Ovary (tissue), 9 donors: ENCODE data around the gene USP46. TPM values are rescaled to one million over a fixed set of nuclear protein-coding genes. Genes with fewer than 3 reads are reported as not detected.

Source experiments
- DNase-seq, 5 donors: peaks; one replicate each; pipeline ENCODE4 v3.0.0-alpha.2; 2019 to 2020
- H3K27ac ChIP-seq, 2 donors: fragments of 200-600 bp; one replicate each; pipeline versions ENCODE4 v1.5.1 to v1.8.0; 2019 to 2022
- H3K27me3 ChIP-seq: fragments of 200-600 bp; one replicate; pipeline ENCODE4 v1.8.0; 2022
- H3K36me3 ChIP-seq: fragments of 200-600 bp; sonication (generic); one replicate; pipeline ENCODE4 v1.5.1; 2019
- H3K4me1 ChIP-seq: one replicate; pipeline ENCODE4 v1.8.1; 2013; ENCODE audit warnings: mild to moderate bottlenecking, moderate library complexity; ENCODE audit not compliant: insufficient read depth
- H3K4me3 ChIP-seq: fragments of 200-600 bp; sonication (generic); one replicate; pipeline ENCODE4 v1.5.1; 2017
- H3K9me3 ChIP-seq, 2 donors: fragments of 200-600 bp in 1 of 2; sonication (generic) in 1 of 2; one replicate each; pipeline versions ENCODE4 v1.5.1 to v1.8.1; 2013 to 2019; ENCODE audit warnings: mild to moderate bottlenecking in 1 of 2, moderate library complexity in 1 of 2
- EP300 ChIP-seq: sonication (generic); formaldehyde crosslinking; IDR thresholded peaks from one replicate; pipeline ENCODE4 v1.6.1; 2017; ENCODE audit warnings: antibody characterized with exemption
- POLR2A ChIP-seq: fragments of 450-650 bp; IDR thresholded peaks from one replicate; pipeline ENCODE4 v1.6.1; 2017; ENCODE audit warnings: antibody characterized with exemption, mild to moderate bottlenecking, moderate library complexity
- WGBS, 3 donors: extraction: QIAGEN DNeasy Blood & Tissue Kit in 1 of 3; methylation state at CpG; one replicate each; pipeline versions ENCODE4 v1.1.5 to v1.1.7; 2013 to 2017; 5-methylcytosine and 5-hydroxymethylcytosine counted together
- intact Hi-C, 4 donors: fragments of 100-400 bp; cut with DNase I; formaldehyde crosslinking; loops; one replicate each; pipeline versions ENCODE4 v1.11.0 to v1.15.1; 2022 to 2023
- polyA plus RNA-seq, 2 donors: library from polyadenylated mRNA; stranded (reverse); fragments of 200-250 nt in 1 of 2; fragments of 350-450 nt in 1 of 2; fragmentation: Illumina TruSeq in 1 of 2; extraction: RNeasy Lipid Tissue Mini Kit (QIAGEN cat#74804) in 1 of 2; gene quantifications; one replicate each; pipeline ENCODE4 v1.2.3, GENCODE V29; 2013 to 2014
- total RNA-seq, 7 donors: library from RNA; depleted of rRNA in 2 of 7; stranded (reverse); fragments of >200 nt in 2 of 7; fragmentation: NEBNext Ultra II Directional in 3 of 7; extraction: Animal tissue kit (Norgen Biotek cat#: 25700) in 3 of 7; gene quantifications; one replicate each; pipeline versions ENCODE4 v1.1.0 to v1.2.4, GENCODE V29; 2016 to 2023
- TF ChIP-seq, protein P1 (sequence below), 3 donors: fragments of 450-650 bp in 2 of 3; fragments of 200-600 bp in 1 of 3; IDR thresholded peaks; one replicate each; pipeline versions ENCODE4 v1.5.1 to v1.8.0; 2016 to 2022; ENCODE audit warnings: antibody characterized with exemption in 3 of 3, mild to moderate bottlenecking in 1 of 3
- donor health status: DM: no; HTN: no; CAD: no; lungs with moderate emphysema.
- donor health status: DM: no; HTN: no; CAD: no.
- donor health status: Bipolar disorder and iron deficiency.
- donor health status: DM: yes; HTN: yes; CAD: no.
- donor health status: DM: no; HTN: no; CAD: no.
- donor health status: DM: yes; HTN: yes; CAD: no.

The USP46 gene
- total and polyA plus RNA-seq, 9 donors = 7.6 to 51.6 (median 26.9) TPM

DNA sequence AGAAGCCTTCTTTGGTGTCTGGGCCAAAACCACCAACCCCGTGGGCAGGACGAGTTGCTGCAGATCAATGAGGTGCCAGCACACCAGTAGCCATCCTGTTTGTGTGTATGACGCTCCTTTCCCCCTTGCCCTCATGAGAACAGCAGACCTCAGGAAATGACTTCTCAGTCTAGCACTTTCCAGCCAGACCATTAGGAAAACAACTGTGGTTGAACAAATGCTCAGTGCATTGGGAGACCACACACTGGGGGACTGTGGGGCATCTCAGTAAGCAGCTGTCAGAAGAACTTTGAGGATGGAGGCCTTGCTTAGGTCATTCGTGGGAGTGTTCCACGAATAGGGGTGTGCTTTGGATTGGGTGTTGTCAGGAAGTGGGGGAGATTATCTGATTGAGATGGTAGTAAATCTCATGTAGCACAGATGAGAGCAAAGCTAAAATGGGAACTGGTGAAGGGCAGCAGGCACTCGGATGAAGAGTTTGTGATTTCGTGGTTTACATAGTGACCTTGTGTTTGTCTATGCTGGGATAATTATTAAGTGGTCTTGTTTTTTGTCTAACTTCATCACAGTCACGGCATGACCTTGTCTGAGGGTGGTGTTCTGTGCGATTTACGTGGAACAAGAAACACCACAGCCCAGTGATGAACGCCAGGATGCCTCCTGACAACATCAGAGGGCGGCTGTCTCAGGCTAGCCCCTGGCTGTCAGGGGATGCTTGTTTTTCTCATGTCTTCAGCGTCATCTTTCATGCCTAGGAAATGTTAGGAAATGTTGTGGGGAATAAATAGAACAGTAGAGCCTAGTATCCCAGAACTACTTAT, 70.1 kb downstream of the USP46 start:
- no peak for DNase-seq
- H3K9me3 ChIP-seq = no peaks in the 10 kb centered on the region
- H3K4me3 ChIP-seq = no peak overlapping the region
- 62 to 65% (median 64%) methylated on average over 13 of the region's 13 CpGs for WGBS, 3 donors
- H3K27ac ChIP-seq = no peak overlapping the region
- intact Hi-C loops = no loop called here
- no peaks in the 10 kb centered on the region for H3K27me3 ChIP-seq
- no peaks in the 10 kb centered on the region for H3K4me1 ChIP-seq
- TF ChIP-seq, protein P1, sequence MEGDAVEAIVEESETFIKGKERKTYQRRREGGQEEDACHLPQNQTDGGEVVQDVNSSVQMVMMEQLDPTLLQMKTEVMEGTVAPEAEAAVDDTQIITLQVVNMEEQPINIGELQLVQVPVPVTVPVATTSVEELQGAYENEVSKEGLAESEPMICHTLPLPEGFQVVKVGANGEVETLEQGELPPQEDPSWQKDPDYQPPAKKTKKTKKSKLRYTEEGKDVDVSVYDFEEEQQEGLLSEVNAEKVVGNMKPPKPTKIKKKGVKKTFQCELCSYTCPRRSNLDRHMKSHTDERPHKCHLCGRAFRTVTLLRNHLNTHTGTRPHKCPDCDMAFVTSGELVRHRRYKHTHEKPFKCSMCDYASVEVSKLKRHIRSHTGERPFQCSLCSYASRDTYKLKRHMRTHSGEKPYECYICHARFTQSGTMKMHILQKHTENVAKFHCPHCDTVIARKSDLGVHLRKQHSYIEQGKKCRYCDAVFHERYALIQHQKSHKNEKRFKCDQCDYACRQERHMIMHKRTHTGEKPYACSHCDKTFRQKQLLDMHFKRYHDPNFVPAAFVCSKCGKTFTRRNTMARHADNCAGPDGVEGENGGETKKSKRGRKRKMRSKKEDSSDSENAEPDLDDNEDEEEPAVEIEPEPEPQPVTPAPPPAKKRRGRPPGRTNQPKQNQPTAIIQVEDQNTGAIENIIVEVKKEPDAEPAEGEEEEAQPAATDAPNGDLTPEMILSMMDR (IDR thresholded peaks at IDR 0.05) = no peak
- TF ChIP-seq EP300 = no peak
- TF ChIP-seq POLR2A = no peak
- H3K36me3 ChIP-seq = no peaks in the 10 kb centered on the region

DNA sequence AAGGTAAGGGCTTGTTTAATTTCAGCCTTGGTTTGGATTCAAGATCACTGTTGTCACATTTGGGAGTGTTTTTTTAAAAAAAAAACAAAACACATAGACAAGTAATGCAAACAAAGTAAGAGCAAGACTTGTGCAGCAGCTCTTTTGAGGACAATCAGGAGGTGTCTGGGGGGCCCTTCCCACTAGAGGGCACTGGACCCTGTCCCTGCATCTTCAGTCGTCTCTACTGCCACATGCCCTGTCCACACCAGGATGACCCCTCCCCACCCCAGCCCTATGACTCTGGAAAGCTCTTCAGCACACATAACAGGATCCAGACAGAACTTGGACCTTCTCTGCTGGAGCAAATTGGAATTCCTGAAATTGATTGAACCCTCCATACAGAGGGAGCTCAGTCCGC, 71.0 kb downstream of the USP46 start:
- no peaks in the 10 kb centered on the region for H3K27me3 ChIP-seq
- intact Hi-C loops = no loop called here
- DNase-seq = peak in 2 of 5 donors; percentile 31 to 50
- no peaks in the 10 kb centered on the region for H3K36me3 ChIP-seq
- H3K4me3 ChIP-seq = no peak overlapping the region
- no peak overlapping the region for H3K27ac ChIP-seq
- TF ChIP-seq EP300 (no peak), POLR2A (no peak)
- TF ChIP-seq, protein P1 (IDR thresholded peaks at IDR 0.05) = no peak
- 49 to 55% (median 53%) methylated on average over 2 of the region's 2 CpGs for WGBS, 3 donors
- no peaks in the 10 kb centered on the region for H3K9me3 ChIP-seq
- no peaks in the 10 kb centered on the region for H3K4me1 ChIP-seq

DNA sequence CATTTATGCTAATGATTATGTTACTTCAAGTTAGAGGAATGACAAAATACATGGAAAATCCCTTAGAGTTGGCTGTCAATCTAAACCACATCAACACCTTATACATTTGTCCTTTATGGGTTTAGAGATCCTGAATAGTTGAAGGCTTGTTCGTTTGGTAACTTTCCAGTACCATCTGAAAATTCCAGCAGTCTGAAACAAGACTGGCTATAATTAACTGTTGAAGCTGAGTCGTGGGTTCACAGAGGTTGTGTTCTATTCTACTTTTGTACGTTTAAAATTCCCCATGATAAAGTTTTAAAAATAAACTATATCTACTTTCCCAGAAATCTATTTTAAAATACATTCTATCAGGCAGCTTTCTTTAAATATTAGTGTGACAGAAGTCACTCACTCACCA, 73.0 kb downstream of the USP46 start:
- intact Hi-C loops = no loop called here
- DNase-seq = no peak
- TF ChIP-seq EP300 = no peak
- TF ChIP-seq, protein P1 (IDR thresholded peaks at IDR 0.05) = no peak
- no peaks in the 10 kb centered on the region for H3K4me1 ChIP-seq
- H3K4me3 ChIP-seq = no peak overlapping the region
- no peak overlapping the region for H3K27ac ChIP-seq
- no peaks in the 10 kb centered on the region for H3K36me3 ChIP-seq
- H3K27me3 ChIP-seq = no peaks in the 10 kb centered on the region
- H3K9me3 ChIP-seq = no peaks in the 10 kb centered on the region
- WGBS, 3 donors = 10 to 22% (median 12%) methylated on average over 3 of the region's 3 CpGs

DNA sequence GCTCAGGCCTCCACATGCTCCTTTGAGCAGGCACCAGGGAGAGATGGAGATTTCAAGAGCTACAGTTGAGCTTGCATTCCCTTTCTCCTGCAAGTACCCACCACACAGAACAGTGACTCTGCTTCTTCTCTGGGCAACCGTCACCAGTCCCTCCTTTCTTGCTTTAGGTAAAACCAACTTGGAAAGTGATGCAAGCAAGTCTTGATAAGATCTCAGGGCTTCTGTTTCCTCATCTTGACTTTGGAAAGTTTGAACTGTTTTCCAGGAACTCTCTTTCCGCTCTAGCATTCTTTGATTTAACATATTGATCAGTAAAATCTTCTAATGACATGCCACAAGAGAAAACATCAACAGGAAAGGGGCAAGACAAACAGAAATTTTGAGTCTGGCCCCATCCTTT, 73.7 kb downstream of the USP46 start:
- 82 to 92% (median 89%) methylated on average over 2 of the region's 2 CpGs for WGBS, 3 donors
- Histone ChIP-seq H3K9me3 (no peaks in the 10 kb centered on the region), H3K4me1 (no peaks in the 10 kb centered on the region), H3K27ac (no peak overlapping the region), H3K4me3 (no peak overlapping the region), H3K27me3 (no peaks in the 10 kb centered on the region), H3K36me3 (no peaks in the 10 kb centered on the region)
- intact Hi-C loops = no loop called here
- TF ChIP-seq EP300 (no peak), POLR2A (no peak)
- TF ChIP-seq, protein P1 (IDR thresholded peaks at IDR 0.05) = no peak
- DNase-seq = no peak
